Stomach (tissue), 9 donors: ENCODE measurements around the gene CDK1. TPM values are rescaled to one million over a fixed set of nuclear protein-coding genes. Genes with fewer than 3 reads are reported as not detected.
A peak's percentile ranks its signal among the peaks of the same experiment; 100 is the strongest.

Experiments
- DNase-seq, 2 donors: peaks; one replicate each; pipeline versions ENCODE4 v3.0.0 to v3.0.0-alpha.2; 2013 to 2019
- H3K27ac ChIP-seq, 5 donors: fragments of 200-600 bp in 4 of 5; sonication (generic) in 4 of 5; one replicate each; pipeline ENCODE4 v1.5.1; 2013 to 2019; ENCODE audit warnings: mild to moderate bottlenecking in 1 of 5, moderate library complexity in 1 of 5
- H3K27me3 ChIP-seq, 3 donors: fragments of 200-600 bp; sonication (generic); one replicate each; pipeline ENCODE4 v1.5.1; 2017 to 2019; ENCODE audit warnings: mixed run types in 1 of 3
- H3K36me3 ChIP-seq, 4 donors: fragments of 200-600 bp; sonication (generic); 1 replicate in 3 of 4; 2 replicates in 1 of 4; pipeline ENCODE4 v1.5.1; 2016 to 2019
- H3K4me1 ChIP-seq, 4 donors: fragments of 200-600 bp; sonication (generic); one replicate each; pipeline ENCODE4 v1.5.1; 2016 to 2019
- H3K4me3 ChIP-seq, 4 donors: fragments of 200-600 bp; sonication (generic) in 3 of 4; one replicate each; pipeline ENCODE4 v1.5.1; 2016 to 2019; ENCODE audit warnings: mild to moderate bottlenecking in 1 of 4
- H3K9me3 ChIP-seq, 4 donors: fragments of 200-600 bp; sonication (generic); one replicate each; pipeline ENCODE4 v1.5.1; 2016 to 2019
- EP300 ChIP-seq: sonication (generic); formaldehyde crosslinking; IDR thresholded peaks from one replicate; pipeline ENCODE4 v1.6.1; 2017; ENCODE audit warnings: antibody characterized with exemption
- POLR2A ChIP-seq, 4 donors: fragments of 450-650 bp; IDR thresholded peaks; one replicate each; pipeline ENCODE4 v1.6.1; 2016; ENCODE audit warnings: antibody characterized with exemption in 4 of 4, control low read depth in 2 of 4, mild to moderate bottlenecking in 1 of 4, moderate library complexity in 1 of 4
- POLR2AphosphoS5 ChIP-seq, 3 donors: sonication (generic); formaldehyde crosslinking; IDR thresholded peaks; one replicate each; pipeline ENCODE4 v1.6.1; 2016; ENCODE audit warnings: antibody characterized with exemption in 3 of 3
- WGBS, 5 donors: extraction: QIAGEN DNeasy Blood & Tissue Kit in 3 of 5; methylation state at CpG; one replicate each; pipeline versions ENCODE4 v1.1.5 to v1.1.7; 2013 to 2018; 5-methylcytosine and 5-hydroxymethylcytosine counted together
- intact Hi-C: fragments of 100-400 bp; cut with DNase I; formaldehyde crosslinking; loops from one replicate; pipeline ENCODE4 v1.15.1; 2023; ENCODE audit warnings: low total_unique reads
- polyA plus RNA-seq, 3 donors: library from polyadenylated mRNA; stranded (reverse); fragments of 200-250 nt; gene quantifications; one replicate each; pipeline ENCODE4 v1.2.3, GENCODE V29; 2013
- total RNA-seq, 5 donors: library from RNA; depleted of rRNA; stranded (reverse); fragments of >200 nt; gene quantifications; one replicate each; pipeline versions ENCODE4 v1.1.0 to v1.2.3, GENCODE V29; 2014 to 2016
- TF ChIP-seq, protein P1 (sequence below), 7 experiments: fragments of 450-650 bp in 4 of 7; fragments of 200-600 bp in 3 of 7; sonication (generic) in 3 of 7; IDR thresholded peaks; one replicate each; pipeline ENCODE4 v1.5.1; 2016 to 2019; ENCODE audit warnings: antibody characterized with exemption in 7 of 7, control low read depth in 2 of 7, mild to moderate bottlenecking in 1 of 7
- donor health status: healthy with polysubstance abuse.
- donor health status: Bipolar disorder and iron deficiency.
- donor health status: healthy.

Gene CDK1
- total and polyA plus RNA-seq, 8 donors: 1.8 to 33.2 (median 4.7) TPM

GRCh38 chr10:60767424-60767823, 10.9 kb upstream of the CDK1 start:
- Histone ChIP-seq H3K4me1 (peaks cover 0 to 4% (median 0%) of the 10 kb centered on the region in 4 donors), H3K36me3 (no peaks in the 10 kb centered on the region), H3K27ac (no peak overlapping the region), H3K4me3 (no peak overlapping the region), H3K9me3 (no peaks in the 10 kb centered on the region), H3K27me3 (no peaks in the 10 kb centered on the region)
- no peak for TF ChIP-seq EP300
- TF ChIP-seq POLR2AphosphoS5 (IDR thresholded peaks at IDR 0.05): no peak
- TF ChIP-seq, protein P1, sequence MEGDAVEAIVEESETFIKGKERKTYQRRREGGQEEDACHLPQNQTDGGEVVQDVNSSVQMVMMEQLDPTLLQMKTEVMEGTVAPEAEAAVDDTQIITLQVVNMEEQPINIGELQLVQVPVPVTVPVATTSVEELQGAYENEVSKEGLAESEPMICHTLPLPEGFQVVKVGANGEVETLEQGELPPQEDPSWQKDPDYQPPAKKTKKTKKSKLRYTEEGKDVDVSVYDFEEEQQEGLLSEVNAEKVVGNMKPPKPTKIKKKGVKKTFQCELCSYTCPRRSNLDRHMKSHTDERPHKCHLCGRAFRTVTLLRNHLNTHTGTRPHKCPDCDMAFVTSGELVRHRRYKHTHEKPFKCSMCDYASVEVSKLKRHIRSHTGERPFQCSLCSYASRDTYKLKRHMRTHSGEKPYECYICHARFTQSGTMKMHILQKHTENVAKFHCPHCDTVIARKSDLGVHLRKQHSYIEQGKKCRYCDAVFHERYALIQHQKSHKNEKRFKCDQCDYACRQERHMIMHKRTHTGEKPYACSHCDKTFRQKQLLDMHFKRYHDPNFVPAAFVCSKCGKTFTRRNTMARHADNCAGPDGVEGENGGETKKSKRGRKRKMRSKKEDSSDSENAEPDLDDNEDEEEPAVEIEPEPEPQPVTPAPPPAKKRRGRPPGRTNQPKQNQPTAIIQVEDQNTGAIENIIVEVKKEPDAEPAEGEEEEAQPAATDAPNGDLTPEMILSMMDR (IDR thresholded peaks at IDR 0.05): no peak
- TF ChIP-seq POLR2A (IDR thresholded peaks at IDR 0.05): no peak
- no peak for DNase-seq
- intact Hi-C loops: no loop called here
- WGBS, 5 donors: 74 to 83% (median 82%) methylated on average over 6 of the region's 6 CpGs

DNA sequence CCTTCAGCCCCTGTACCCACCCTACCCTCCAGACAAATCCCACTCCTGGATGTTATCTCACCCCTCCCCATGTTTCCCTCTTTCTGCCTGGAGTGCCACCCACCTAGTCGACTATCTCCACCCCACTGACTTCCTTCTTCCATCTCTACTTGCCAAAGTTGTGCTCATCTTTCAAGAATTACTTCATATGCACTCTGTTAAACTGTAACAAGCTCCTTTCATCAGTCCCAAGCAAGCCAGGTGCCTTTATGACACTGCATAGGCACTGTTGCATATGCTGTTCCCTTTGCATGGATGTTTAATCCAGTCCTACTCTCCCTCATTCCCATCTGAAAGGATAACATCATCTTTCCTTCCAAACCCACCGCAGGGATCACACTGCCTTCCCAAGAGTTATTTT, 8.9 kb upstream of the CDK1 start:
- 42 to 60% (median 57%) methylated on average over 2 of the region's 2 CpGs for WGBS, 5 donors
- no peak for DNase-seq
- Histone ChIP-seq H3K27me3 (no peaks in the 10 kb centered on the region), H3K4me1 (peaks cover 0 to 4% (median 0%) of the 10 kb centered on the region in 4 donors), H3K36me3 (no peaks in the 10 kb centered on the region), H3K9me3 (no peaks in the 10 kb centered on the region), H3K27ac (no peak overlapping the region), H3K4me3 (no peak overlapping the region)
- intact Hi-C loops: no loop called here
- no peak for TF ChIP-seq POLR2AphosphoS5 (IDR thresholded peaks at IDR 0.05)
- no peak for TF ChIP-seq EP300
- TF ChIP-seq POLR2A (IDR thresholded peaks at IDR 0.05): no peak
- TF ChIP-seq, protein P1 (IDR thresholded peaks at IDR 0.05): no peak

DNA sequence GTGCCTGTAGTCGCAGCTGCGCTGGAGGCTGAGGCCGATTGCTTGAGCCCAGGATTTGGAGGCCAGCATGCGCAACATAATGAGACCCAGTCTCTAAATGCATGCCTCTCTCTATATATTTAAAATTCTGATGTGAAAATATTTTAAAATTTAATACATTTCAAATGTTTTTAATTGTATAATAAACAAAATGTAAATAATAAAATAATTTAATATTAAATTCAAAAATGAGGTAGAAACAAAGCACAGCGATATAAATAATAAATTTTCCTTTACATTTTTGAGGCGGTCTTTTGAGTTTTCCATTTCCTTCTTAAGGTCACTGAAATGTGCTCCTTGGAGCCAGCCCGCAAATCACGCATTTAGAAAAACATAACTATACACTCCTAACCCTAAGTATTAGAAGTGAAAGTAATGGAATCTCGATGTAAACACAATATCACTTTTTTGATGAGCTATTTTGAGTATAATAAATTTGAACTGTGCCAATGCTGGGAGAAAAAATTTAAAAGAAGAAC, 523 bp upstream of the CDK1 start:
- no peaks in the 10 kb centered on the region for H3K9me3 ChIP-seq
- H3K36me3 ChIP-seq: no peaks in the 10 kb centered on the region
- WGBS, 5 donors: 39 to 45% (median 44%) methylated on average over 9 of the region's 9 CpGs
- peaks cover 7 to 20% (median 12%) of the 10 kb centered on the region in 4 donors for H3K4me1 ChIP-seq
- TF ChIP-seq EP300: no peak
- TF ChIP-seq POLR2A (IDR thresholded peaks at IDR 0.05): no peak
- TF ChIP-seq POLR2AphosphoS5 (IDR thresholded peaks at IDR 0.05): no peak
- TF ChIP-seq, protein P1 (IDR thresholded peaks at IDR 0.05): no peak
- H3K27ac ChIP-seq: peak overlapping the region in 4 of 5 donors; percentile 11 to 42 (median 29)
- DNase-seq: no peak
- peak overlapping the region; percentile 54 to 91 (median 74) for H3K4me3 ChIP-seq
- intact Hi-C loops: no loop called here
- H3K27me3 ChIP-seq: no peaks in the 10 kb centered on the region

DNA sequence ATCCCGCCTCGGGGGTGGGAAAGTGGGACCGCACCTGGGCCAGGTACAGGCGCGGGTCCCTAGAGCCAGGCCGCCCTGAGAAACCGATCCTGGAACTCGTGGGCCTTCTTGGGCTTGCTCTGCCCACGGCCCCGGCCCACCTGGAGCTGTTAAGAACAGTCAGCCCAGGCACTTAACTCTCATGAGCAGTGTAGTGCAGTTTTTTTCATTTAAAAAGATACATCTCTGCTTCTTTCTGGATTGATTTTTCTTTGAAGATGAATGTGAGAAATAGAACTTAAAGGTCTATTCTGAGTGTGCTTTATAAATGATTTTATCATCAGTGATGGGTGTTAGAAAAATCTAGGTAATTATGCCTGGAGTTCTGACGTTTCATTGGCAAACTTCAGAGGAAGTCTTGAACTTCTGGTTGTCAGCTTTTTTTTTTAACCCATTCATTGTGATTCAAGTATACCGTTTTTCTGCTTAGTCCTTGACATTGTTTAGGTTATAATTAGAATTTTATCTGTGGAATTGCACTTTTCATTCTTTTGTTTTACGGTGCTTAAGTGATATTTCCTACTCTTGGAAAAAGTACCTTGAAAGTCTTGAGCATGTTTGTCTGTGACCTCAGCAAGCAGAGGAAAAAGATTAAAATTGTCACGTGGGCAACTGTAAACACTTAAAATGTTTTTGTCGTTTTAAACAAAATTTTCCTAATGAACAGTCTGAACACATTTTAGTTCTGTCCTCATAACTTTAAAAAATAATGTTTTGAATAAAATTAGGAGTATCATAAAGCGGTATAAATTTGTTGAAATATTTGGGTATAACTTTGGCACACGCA, 906 bp downstream of the CDK1 start:
- peak overlapping the region in 3 of 5 donors; percentile 20 to 51 (median 26) for H3K27ac ChIP-seq
- peak overlapping the region; percentile 54 to 91 (median 74) for H3K4me3 ChIP-seq
- H3K27me3 ChIP-seq: no peaks in the 10 kb centered on the region
- DNase-seq: peak in 1 of 2 donors; percentile 24
- H3K9me3 ChIP-seq: no peaks in the 10 kb centered on the region
- H3K36me3 ChIP-seq: no peaks in the 10 kb centered on the region
- H3K4me1 ChIP-seq: peaks cover 7 to 20% (median 12%) of the 10 kb centered on the region in 4 donors
- intact Hi-C loops: no loop called here
- WGBS, 5 donors: 6 to 11% (median 7%) methylated on average over 12 to 17 of the region's 17 CpGs
- TF ChIP-seq, protein P1 (IDR thresholded peaks at IDR 0.05): no peak
- TF ChIP-seq POLR2A (IDR thresholded peaks at IDR 0.05): no peak
- TF ChIP-seq EP300: no peak
- TF ChIP-seq POLR2AphosphoS5 (IDR thresholded peaks at IDR 0.05): no peak
